Peyer's patch (tissue), 4 donors: Measurements from ENCODE around the gene INSYN1.

ENCODE experiments used
- CTCF ChIP-seq, 6 experiments: fragments of 450-650 bp in 4 of 6; fragments of 200-600 bp in 2 of 6; sonication (generic) in 1 of 6; IDR thresholded peaks; one replicate each; pipeline ENCODE4 v1.5.1; 2017 to 2019; ENCODE audit warnings: antibody characterized with exemption in 6 of 6, mild to moderate bottlenecking in 3 of 6, moderate library complexity in 1 of 6
- POLR2A ChIP-seq, 2 donors: fragments of 450-650 bp; IDR thresholded peaks; one replicate each; pipeline ENCODE4 v1.5.1; 2017; ENCODE audit warnings: antibody characterized with exemption in 2 of 2, mild to moderate bottlenecking in 2 of 2, moderate library complexity in 2 of 2

GRCh38 chr15:73697033-73697467, 56.1 kb downstream of the INSYN1 start:
- no peak for TF ChIP-seq POLR2A (IDR thresholded peaks at IDR 0.05)
- no peak for TF ChIP-seq CTCF (IDR thresholded peaks at IDR 0.05)
